Choroid plexus epithelial cell (primary cell): ENCODE results near the gene KCNIP1.

ENCODE experiments used
- DNase-seq: peaks from one replicate; pipeline ENCODE4 v3.0.0-alpha.2; 2010; ENCODE audit warnings: low read depth
- H3K4me3 ChIP-seq: 2 replicates; pipeline ENCODE4 v1.5.1; 2011; ENCODE audit warnings: low read depth, mild to moderate bottlenecking, control low read depth, low read length, moderate library complexity
- CTCF ChIP-seq: conservative IDR thresholded peaks from 2 replicates; pipeline ENCODE4 v1.5.1; 2011; ENCODE audit warnings: low read depth, mild to moderate bottlenecking, control low read depth, inconsistent platforms, low read length, moderate library complexity

KCNIP1 gene

GRCh38 chr5:170720984-170721383 lies 217.2 kb downstream of the KCNIP1 start:
- DNase-seq, result no peak
- TF ChIP-seq CTCF, result no peak
- no peak overlapping the region for H3K4me3 ChIP-seq

GRCh38 chr5:170721681-170722080 lies 217.9 kb downstream of the KCNIP1 start:
- no peak for DNase-seq
- TF ChIP-seq CTCF, result no peak
- H3K4me3 ChIP-seq, result no peak overlapping the region

GRCh38 chr5:170722316-170722715 lies 218.5 kb downstream of the KCNIP1 start:
- DNase-seq, result no peak
- no peak overlapping the region for H3K4me3 ChIP-seq
- no peak for TF ChIP-seq CTCF

- H3K4me3 ChIP-seq, result no peak overlapping the region
- TF ChIP-seq CTCF, result no peak
- no peak for DNase-seq
Observed at GRCh38 chr5:170731052-170731451, 227.2 kb downstream of the KCNIP1 start.

- no peak overlapping the region for H3K4me3 ChIP-seq
- no peak for DNase-seq
- TF ChIP-seq CTCF, result no peak
Observed at GRCh38 chr5:170732685-170733084, 228.9 kb downstream of the KCNIP1 start.

- no peak for TF ChIP-seq CTCF
- DNase-seq, result no peak
- no peak overlapping the region for H3K4me3 ChIP-seq
Observed at GRCh38 chr5:170736966-170737365, 233.1 kb downstream of the KCNIP1 start.

GRCh38 chr5:170737591-170737990 lies 233.8 kb downstream of the KCNIP1 start:
- TF ChIP-seq CTCF, result no peak

More at GRCh38 chr5:170737591-170737990, 233.8 kb downstream of the KCNIP1 start:
- no peak for DNase-seq
- H3K4me3 ChIP-seq, result no peak overlapping the region
